GM21619 (cell line): ENCODE measurements around the gene GDE1.

Experiments
- ATAC-seq: cut with Tn5 transposase; IDR thresholded peaks from one replicate; pipeline ENCODE4 v1.9.1; 2021; ENCODE audit not compliant: unreplicated experiment

The GDE1 gene

GRCh38 chr16:19524616-19525384, 2.9 kb upstream of the GDE1 start:
- ATAC-seq: no peak

GRCh38 chr16:19524356-19524615, 2.4 kb upstream of the GDE1 start:
- ATAC-seq: no peak

- ATAC-seq: peak; percentile 62
Observed at GRCh38 chr16:19523559-19524355, 1.9 kb upstream of the GDE1 start, which contains the start of gene CCP110. Gene CCP110 (plus strand): TSS chr16:19523942. CDS start chr16:19527882, 3,940 bp downstream.

GRCh38 chr16:19523184-19523558, 1.3 kb upstream of the GDE1 start:
- ATAC-seq: no peak

GRCh38 chr16:19522760-19523159, 862 bp upstream of the GDE1 start:
- ATAC-seq: no peak

- no peak for ATAC-seq
Observed at GRCh38 chr16:19522397-19522732, 467 bp upstream of the GDE1 start.

- no peak for ATAC-seq
Observed at GRCh38 chr16:19520861-19521331, 1.0 kb downstream of the GDE1 start.

GRCh38 chr16:19518388-19518787, 3.5 kb downstream of the GDE1 start:
- no peak for ATAC-seq

GRCh38 chr16:19517424-19518089, 4.3 kb downstream of the GDE1 start:
- no peak for ATAC-seq

- ATAC-seq: no peak
Observed at GRCh38 chr16:19515757-19516156, 6.1 kb downstream of the GDE1 start.

GRCh38 chr16:19513377-19514053, 8.4 kb downstream of the GDE1 start:
- no peak for ATAC-seq

GRCh38 chr16:19512297-19512696, 9.6 kb downstream of the GDE1 start:
- ATAC-seq: no peak

GRCh38 chr16:19507867-19508266, 14.0 kb downstream of the GDE1 start:
- no peak for ATAC-seq

GRCh38 chr16:19506965-19507364, 14.9 kb downstream of the GDE1 start:
- ATAC-seq: no peak

- ATAC-seq: no peak
Observed at GRCh38 chr16:19505600-19506303, 16.1 kb downstream of the GDE1 start.

GRCh38 chr16:19503461-19504075, 18.3 kb downstream of the GDE1 start:
- ATAC-seq: no peak

- ATAC-seq: no peak
Observed at GRCh38 chr16:19502395-19503131, 19.3 kb downstream of the GDE1 start.

GRCh38 chr16:19499481-19499880, 22.4 kb downstream of the GDE1 start:
- ATAC-seq: no peak

- ATAC-seq: no peak
Observed at GRCh38 chr16:19499006-19499405, 22.9 kb downstream of the GDE1 start.

- ATAC-seq: no peak
Observed at GRCh38 chr16:19497176-19497575, 24.7 kb downstream of the GDE1 start.
